Right ventricle myocardium superior (tissue), 1 donor: ENCODE measurements around the gene VGLL1. TPM values are rescaled to one million over a fixed set of nuclear protein-coding genes. Genes with fewer than 3 reads are reported as not detected.

Experiments
- microRNA-seq: library from miRNA; unstranded; fragments of <30 nt; microRNA quantifications from one replicate; pipeline ENCODE4 v1.2.0, GENCODE V29; 2020
- total RNA-seq: library from RNA; stranded (reverse); fragmentation: NEBNext Ultra II Directional; extraction: Animal tissue kit (Norgen Biotek cat#: 25700); gene quantifications from one replicate; pipeline ENCODE4 v1.2.1, GENCODE V29; 2021
- donor health status: DM: no; HTN: yes; CAD: no; lungs with severe emphysema.

The VGLL1 gene
- total RNA-seq, 1 donor from 2014 or later = not detected

Small RNA genes lying within 50 kb of the gene (microRNA-seq; reads per million reads assigned to microRNA genes)
- not detected for gene MIR934

Other genes starting within 250 kb of the VGLL1 start
- gene ADGRG4, start 231.3 kb upstream of the VGLL1 start, total RNA-seq = not detected
- gene BRS3, start 44.3 kb upstream of the VGLL1 start, total RNA-seq = not detected
- 54.7 TPM for gene HTATSF1, start 34.6 kb upstream of the VGLL1 start, total RNA-seq
- not detected for gene CD40LG, start 115.9 kb downstream of the VGLL1 start, total RNA-seq
- 36.8 TPM for gene ARHGEF6, start 248.7 kb downstream of the VGLL1 start, total RNA-seq